RWPE1 (cell line): ENCODE data around the gene CLCNKA.

Source experiments
- CTCF ChIA-PET: fragments of 350-600 bp; sonication (Branson Sonifier 250); formaldehyde crosslinking; extraction: SDS; loops from one replicate; lab custom pipeline; 2021; lab: Yijun Ruan, JAX
- POLR2A ChIA-PET: fragments of 400-600 bp; formaldehyde crosslinking; extraction: SDS; loops from one replicate; lab custom pipeline; 2020; ENCODE audit warnings: antibody characterized with exemption; ENCODE audit not compliant: low non-redundant PET; lab: Yijun Ruan, JAX
- DNase-seq: peaks from one replicate; pipeline ENCODE4 v3.0.0; 2012; ENCODE audit warnings: low spot score
- H3K27ac ChIP-seq: fragments of 450-650 bp; 2 replicates; pipeline ENCODE4 v1.5.1; 2017
- TF ChIP-seq, protein P1 (sequence below): fragments of 450-650 bp; conservative IDR thresholded peaks from 2 replicates; pipeline ENCODE4 v1.5.1; 2017; ENCODE audit warnings: low read depth, mild to moderate bottlenecking

The CLCNKA gene

DNA sequence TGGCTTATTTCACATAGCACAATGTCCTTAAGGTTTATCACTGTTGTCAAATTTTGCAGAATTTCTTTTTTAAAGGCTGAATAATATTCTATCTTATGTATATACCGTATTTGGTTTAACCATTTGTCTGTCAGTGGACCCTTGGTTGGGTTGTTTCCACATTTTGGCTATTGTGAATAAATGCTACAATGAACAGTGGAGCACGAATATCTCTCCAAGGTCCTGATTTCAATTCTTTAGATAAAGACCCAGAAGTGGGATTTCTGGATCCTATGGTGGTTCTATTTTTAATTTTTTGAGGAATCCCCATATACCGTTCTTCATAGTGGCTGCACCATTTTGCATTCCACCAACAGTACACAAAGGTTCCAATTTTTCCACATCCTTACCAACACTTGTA is 40.2 kb upstream of the CLCNKA start:
- no peak overlapping the region for H3K27ac ChIP-seq
- POLR2A ChIA-PET, result no interaction called here
- no peak for DNase-seq
- TF ChIP-seq, protein P1, sequence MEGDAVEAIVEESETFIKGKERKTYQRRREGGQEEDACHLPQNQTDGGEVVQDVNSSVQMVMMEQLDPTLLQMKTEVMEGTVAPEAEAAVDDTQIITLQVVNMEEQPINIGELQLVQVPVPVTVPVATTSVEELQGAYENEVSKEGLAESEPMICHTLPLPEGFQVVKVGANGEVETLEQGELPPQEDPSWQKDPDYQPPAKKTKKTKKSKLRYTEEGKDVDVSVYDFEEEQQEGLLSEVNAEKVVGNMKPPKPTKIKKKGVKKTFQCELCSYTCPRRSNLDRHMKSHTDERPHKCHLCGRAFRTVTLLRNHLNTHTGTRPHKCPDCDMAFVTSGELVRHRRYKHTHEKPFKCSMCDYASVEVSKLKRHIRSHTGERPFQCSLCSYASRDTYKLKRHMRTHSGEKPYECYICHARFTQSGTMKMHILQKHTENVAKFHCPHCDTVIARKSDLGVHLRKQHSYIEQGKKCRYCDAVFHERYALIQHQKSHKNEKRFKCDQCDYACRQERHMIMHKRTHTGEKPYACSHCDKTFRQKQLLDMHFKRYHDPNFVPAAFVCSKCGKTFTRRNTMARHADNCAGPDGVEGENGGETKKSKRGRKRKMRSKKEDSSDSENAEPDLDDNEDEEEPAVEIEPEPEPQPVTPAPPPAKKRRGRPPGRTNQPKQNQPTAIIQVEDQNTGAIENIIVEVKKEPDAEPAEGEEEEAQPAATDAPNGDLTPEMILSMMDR, result no peak
- CTCF ChIA-PET, result no interaction called here

DNA sequence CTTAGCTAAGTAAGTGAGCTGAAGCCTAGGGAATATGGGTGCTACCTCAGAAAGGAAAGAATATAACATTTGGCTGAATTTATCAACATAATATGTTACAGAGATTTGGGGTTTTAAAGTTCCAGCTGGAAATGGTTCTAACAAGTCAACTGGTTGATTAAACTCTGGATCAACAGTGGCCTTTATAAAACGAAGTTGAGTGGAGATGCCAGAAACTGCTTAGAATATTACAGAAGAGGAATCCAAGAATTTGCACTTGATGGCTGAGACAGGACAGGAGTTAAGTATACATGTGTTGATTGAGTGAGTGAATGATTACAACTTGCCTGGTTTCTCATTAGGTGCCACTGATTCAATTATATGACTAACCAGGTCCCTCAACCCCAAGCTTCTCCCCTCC is 38.6 kb upstream of the CLCNKA start:
- ChIA-PET POLR2A (no interaction called here), CTCF (interaction anchor here (0.6 kb wide), 1 partner anchor 828 kb away, joined by 3 read pairs; no protein-coding TSS in a partner anchor)
- TF ChIP-seq, protein P1, result no peak
- DNase-seq, result no peak
- no peak overlapping the region for H3K27ac ChIP-seq

DNA sequence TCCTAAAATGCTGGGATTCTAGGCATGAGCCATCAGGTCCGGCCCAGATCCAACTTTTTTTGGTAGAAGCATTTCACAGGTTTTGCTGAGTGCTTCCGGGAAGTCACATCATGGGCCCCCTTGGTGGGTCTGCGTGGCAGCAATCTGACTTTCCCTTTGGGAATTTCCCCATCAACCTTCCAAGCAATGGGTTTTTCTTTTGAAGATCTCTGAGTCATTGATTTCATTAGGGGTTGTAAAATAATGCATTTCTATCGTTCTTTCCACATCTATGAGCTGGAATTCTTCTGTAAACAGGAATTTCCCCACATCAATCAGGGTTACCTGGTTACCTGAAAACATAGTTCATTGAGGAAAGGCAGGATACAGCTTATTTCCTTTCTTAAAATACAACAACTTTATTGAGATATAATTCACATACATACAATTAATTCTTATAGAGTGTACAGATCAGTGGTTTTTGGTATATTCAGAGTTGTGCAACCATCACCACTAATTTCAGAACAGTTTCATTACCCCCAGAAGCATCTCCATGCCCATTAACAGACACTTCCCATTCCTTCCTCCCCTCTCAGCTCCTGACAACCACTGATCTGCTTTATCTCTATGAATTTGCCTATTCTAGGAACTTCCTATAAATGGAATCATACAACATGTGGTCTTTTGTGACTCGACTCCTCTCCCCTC is 36.1 kb upstream of the CLCNKA start:
- H3K27ac ChIP-seq, result no peak overlapping the region
- POLR2A ChIA-PET, result no interaction called here
- TF ChIP-seq, protein P1, result no peak
- CTCF ChIA-PET, result interaction anchor here (1.0 kb wide), 1 partner anchor 8 kb away, joined by 5 read pairs; no protein-coding TSS in a partner anchor
- peak; percentile 43 for DNase-seq

DNA sequence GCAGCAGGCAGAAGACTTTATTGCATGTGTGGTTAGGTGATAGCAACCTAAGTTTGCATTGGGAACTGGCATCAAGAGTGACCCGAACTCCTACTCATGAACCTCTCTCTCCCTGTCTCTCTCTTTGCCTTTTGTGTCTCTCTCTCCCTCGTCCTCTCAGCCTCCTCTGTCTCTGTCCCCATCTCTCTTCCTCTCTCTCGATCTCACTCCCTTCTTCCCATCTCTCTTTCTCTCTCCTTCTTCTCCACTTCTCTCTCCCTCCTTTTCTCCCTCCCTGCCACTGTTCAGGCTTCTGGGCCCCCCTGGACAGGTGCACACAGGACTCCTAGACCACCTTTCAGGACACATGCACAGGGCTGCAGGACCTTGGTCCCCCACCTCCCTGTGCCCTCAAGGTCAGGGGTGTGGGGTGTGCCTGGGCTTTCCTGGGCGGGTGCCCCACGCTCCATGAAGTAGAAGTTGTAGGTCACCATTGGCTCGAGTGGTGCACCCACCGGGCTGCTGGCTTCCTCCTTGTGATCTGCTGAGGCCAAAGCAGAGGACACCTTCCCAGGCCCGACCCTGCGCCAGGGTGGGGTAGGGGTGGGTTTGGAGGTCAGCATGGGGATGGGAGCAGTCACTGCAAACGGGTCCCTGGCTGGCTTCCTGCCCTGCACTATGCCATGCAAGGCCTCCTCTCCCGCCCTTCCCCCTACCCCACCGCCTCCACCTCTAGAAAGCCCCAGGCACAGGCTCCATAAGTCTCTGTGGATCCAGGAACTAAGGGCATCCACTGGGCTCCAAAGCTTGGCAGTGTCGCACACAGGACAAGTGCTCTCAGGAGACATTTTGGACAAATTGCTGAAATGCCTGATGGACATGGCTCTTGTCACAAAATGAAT is 32.7 kb upstream of the CLCNKA start:
- DNase-seq, result no peak
- ChIA-PET CTCF (no interaction called here), POLR2A (no interaction called here)
- no peak overlapping the region for H3K27ac ChIP-seq
- TF ChIP-seq, protein P1, result no peak

DNA sequence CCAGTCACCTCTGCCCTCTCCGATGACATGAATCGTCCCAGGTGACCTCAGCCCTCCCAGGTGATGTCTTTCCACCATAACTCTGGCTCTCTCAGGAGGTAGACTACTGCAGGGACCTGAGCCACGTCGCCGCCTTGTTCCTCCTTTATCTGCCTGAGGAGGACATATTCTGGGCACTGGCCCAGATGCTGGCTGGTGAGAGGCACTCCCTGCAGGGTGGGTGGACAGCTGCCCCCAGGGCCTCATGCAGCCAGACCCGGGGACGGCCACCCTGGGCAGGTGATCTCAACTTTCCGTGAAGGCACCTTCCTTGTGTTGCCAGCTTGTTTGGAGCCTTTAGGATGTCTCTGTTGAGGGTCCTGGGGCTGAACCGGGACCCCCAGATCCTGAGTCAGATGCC is 32.1 kb upstream of the CLCNKA start:
- POLR2A ChIA-PET, result no interaction called here
- no peak overlapping the region for H3K27ac ChIP-seq
- TF ChIP-seq, protein P1, result no peak
- no peak for DNase-seq
- CTCF ChIA-PET, result no interaction called here

DNA sequence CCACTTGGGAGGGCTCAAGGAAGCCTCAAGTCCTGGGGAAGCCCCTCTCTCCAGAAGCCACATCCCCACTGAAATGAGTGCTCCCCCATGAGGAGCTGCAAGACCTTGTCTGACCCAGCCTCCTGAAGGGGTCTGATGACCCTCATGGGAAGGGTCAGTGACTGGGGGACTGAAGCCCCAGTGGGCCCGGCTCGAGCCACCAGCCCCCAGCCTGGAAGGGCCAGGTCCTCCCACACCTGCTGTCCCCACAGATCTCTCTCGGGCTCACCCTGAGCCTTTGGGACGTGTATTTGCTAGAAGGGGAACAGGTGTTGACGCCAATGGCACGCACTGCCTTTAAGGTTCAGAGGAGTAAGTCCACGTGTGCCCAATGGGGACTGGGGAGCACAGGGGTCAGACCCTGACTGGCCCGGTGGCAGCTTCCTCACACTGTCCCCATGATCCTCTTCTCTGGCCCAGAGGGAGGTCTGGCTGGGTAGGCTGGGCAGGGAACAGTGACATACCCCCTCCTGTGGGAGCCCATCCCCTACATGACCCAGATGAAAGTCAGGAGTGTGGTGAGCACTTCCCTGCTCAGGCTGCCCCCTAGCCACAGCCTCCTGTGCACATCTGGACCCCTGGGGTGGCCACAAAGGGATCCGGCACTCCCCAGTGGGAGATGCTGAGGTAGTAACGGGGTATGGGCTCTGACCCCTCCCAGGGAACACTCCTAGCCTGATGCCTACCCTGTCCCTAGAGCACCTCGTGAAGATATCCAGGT is 30.2 kb upstream of the CLCNKA start:
- no peak overlapping the region for H3K27ac ChIP-seq
- TF ChIP-seq, protein P1, result no peak
- DNase-seq, result no peak
- CTCF ChIA-PET, result no interaction called here
- POLR2A ChIA-PET, result no interaction called here
